NCI-H748 (cell line): ENCODE data around the gene CCDC97.
"Not testable (repeated sequence)": the region's sequence is repeated elsewhere in the genome, so short reads cannot be mapped to it uniquely, and the experiment has no call there.

Experiments
- DNase-seq: peaks from one replicate; lab custom pipeline; 2025; ENCODE audit not compliant: unreplicated experiment; lab: John Stamatoyannopoulos, UW

Gene CCDC97

DNA sequence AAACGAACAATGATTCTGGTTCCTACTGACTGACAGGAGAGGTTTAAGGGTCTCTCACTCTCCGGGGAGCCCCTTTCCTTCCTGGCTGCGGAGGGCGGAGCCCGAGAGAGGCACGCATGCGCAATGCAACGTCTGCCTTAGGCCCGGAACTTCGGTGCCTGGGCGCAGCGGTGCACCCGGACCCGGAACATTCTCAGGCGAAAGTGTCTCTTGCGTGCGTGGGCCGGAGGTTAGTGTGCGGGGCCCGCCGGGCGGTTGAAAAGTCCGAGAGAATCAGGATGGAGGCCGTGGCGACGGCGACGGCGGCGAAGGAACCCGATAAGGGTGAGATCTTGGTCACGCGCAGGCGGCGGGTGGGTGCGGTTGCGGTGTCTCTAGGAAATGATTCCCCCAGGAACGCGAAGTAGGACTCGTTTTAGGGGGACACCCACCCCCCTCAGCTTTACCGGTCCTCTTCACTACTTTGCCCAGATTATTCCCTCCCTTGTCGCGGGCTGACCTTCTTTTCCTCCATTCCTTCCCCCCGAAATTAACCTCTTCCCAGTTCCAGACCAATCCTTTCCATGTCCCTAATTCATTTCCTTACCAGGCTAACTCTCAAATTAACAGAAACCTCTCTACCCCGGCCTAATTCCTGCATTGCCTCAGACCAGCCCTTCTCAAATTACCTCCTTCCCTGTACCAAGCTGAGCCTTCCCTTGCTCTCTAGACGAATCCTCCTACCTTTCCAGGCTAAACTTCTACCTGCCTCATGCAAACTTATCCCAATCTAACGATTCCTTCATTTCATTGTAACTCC lies at the start of gene CCDC97:
Gene CCDC97, plus strand, starts transcription at position 140 of the 799 bp plus-strand sequence. Its CDS starts 139 bp downstream, at position 279.
- peak; percentile 92 for DNase-seq

DNA sequence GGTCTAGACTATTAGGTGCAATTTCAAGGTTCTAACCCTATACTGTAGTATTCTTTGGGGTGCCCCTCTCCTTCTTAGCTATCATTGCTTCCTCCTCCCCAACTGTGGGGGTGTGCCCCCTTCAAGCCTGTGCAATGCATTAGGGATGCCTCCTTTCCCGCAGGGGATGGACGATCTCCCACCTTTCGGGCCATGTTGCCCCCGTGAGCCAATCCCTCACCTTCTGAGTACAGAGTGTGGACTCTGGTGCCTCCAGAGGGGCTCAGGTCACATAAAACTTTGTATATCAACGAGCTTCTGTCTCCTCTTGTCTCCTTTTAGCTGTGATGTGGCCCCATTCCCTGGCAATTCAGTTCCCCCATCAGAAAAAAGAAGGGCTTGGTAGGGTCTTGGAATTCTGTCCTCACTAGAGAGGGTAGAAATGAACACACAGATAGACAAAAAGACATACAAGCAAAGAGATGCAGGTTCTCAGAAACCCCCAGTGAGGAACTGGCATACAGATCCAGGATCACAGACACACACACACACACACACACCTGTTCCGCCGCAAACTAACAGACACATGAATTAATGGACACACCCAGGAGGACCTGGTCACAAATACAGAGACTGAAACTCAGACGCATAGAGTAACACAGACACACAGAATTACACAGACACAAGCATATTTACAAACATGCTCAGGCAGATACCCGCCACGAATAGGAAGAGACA lies 48.3 kb upstream of the CCDC97 start:
- no peak for DNase-seq

DNA sequence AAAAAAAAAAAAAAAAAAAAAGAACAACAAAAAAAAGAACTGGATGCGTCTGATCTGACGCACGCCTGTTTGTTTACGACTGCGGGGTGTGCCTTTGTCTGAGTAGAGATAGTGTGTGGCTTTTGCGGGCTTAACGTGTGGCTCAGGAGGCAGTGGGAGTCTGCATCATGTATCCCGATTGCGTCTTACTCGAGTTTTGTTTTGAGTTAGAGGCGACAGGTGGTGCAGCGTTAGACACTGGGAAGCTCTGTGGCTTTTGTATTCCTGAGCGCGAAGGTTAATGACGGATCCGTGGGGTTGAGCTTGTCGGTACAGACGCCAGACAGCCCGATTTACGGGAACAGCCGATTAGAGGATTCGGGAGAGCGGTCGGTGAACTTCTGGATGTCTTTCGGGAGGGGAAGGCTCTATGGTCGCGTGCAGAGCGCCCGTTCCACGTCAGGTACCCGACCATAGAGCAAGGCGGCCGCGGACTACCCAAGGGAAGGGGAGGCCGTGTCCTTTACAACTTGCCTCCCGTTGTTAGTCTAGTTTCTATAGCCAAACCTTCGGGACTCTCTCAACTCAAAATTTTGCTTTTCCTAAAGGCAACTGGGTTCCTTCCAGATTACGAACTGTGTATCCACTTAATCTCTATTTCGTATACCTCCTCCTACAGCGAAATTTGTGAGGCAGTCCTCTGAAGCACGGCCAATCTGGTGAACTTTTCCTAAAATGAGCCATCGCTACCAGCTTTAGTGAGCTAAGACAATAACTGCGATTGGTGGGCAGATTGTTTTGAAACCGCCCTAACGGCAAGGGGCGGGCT lies 46.7 kb upstream of the CCDC97 start:
- DNase-seq, result peak; percentile 92

DNA sequence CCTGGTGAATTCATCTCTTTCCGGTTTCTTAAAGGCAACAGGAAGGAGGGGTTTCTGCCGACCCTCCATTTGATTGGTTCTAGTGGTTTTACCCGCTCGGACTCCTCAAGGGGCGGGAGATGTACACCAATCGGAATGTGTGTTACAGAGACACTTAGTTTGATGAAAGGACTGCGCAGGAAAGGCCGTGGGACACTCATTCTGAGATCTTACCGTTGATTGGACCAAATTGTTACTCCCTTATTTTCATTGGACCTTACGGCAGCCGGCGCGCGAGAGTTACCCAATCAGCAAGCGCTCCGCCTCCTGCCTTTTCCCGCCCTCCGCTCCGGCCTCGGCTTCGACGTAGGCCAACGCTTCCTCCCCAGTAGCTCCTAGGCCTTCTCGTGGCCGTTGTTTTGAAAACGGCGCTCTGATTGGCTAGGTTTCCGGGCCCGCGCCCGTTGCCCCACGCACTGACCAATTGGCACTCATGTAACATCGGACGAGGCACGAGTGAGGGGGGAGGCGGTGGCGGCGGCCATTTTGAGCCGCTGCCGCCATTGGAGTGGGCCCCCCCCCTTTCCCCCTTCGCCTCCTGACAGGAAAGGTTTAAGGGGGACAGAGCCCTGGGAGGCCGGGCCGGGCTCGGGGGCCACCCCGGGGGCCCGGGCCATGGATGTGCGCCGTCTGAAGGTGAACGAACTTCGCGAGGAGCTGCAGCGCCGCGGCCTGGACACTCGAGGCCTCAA lies 46.0 kb upstream of the CCDC97 start, which contains the start of gene HNRNPUL1:
Gene HNRNPUL1, plus strand, starts transcription at position 523 of the 731 bp plus-strand sequence. Its CDS starts 132 bp downstream, at position 655.
- DNase-seq, result peak; percentile 100

DNA sequence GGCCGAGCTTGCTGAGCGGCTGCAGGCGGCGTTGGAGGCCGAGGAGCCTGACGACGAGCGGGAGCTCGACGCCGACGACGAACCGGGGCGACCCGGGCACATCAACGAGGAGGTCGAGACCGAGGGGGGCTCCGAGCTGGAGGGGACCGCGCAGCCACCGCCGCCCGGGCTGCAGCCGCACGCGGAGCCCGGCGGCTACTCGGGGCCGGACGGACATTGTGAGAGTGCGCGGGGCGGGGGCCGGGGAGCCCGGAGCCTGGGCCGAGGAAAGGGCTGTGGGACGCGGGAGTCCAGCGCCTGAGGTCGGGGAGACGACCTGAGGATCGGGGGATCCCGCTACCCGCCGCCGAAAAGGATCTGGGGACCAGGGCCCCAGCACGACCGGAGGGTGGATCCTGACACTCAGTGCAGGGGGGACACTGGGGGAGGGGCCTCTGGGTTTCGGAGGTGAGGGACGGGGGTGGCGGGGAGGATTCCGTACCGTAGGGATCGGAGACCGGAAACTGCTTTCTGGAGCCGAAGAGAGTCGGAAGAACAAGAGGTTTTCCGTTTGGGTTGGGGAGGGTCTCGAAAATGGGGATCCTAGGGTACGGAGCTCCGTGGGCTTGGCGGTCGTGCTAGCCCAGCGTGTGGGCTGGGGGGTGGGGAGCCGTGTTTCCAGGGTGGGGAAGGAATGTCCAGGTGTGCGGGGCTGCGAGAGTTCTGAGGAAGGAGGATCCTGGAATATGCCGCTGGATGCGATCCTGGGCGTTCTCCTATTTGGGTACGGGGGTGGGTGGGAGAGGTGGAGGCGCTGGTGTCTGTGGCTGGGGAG lies 45.2 kb upstream of the CCDC97 start:
- peak; percentile 64 for DNase-seq

DNA sequence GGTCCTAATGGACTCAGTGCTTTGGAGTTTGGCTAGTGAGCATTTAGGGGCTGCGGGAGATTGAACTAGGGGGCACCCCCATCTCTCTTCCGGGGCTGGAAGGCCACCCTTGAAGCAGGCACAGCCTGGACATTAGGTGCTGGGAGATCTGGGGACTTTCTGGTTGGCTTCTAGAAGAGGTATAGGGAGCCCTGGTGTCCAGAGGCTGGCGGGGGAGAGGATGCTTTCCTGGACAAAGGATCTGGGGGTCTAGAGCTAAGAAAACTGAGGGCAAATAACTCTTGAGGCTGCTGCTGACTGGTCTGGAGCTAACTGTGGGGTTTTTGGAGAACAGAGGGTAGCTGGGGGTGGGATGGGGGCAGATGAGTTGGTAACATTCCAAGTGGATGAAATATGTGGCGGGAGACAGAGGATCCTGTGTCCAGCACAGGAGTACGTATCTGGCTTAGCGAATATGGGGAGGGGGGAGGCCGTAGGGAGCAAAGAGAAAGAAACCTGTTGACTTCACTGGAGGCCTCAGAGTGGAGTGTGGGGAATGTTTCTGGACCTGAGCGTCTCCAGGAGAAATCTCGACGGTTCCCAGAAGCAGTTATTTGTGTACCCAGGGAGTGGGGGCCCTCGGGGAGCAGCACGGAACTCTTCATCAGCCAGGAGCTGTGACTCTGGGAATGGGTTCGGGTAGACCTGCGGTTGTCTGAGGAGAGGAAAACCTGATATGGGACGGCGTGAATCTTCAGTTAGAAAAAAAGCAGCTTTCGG lies 44.4 kb upstream of the CCDC97 start:
- no peak for DNase-seq

DNA sequence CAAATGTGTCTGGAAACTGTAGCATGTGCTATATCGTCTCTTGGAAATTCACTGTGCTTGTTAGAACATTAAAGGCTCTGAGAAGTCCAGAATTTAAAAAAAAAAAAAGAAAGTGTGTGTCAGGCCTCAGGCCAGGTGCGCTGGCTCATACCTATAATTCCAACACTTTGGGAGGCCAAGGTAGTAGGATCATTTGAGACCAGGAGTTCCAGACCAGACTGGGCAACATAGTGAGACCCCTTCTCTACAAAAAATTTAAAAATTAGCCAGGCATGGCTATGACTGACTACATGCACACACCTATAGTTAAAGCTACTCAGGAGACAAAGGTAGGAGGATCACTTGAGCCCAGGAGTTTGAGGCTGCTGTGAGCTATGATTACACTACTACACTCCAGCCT lies 40.9 kb upstream of the CCDC97 start:
- no peak for DNase-seq

DNA sequence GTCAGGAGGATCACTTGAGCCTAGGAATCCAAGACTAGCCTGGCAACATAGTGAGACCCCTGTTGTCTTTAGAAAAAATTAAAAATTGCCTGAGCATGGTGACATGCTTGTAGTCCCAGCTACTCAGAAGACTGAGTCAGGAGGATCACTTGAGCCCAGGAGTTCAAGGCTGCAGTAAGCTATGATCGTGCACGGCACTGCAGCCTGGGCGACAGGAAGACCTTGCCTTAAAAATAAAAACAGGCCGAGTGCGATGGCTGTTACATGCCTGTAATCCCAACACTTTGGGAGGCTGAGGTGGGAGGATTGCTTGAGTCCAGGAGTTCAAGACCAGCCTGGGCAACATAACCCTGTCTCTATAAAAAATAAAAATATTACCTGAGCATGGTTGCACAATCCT lies 40.4 kb upstream of the CCDC97 start:
- no peak for DNase-seq

DNA sequence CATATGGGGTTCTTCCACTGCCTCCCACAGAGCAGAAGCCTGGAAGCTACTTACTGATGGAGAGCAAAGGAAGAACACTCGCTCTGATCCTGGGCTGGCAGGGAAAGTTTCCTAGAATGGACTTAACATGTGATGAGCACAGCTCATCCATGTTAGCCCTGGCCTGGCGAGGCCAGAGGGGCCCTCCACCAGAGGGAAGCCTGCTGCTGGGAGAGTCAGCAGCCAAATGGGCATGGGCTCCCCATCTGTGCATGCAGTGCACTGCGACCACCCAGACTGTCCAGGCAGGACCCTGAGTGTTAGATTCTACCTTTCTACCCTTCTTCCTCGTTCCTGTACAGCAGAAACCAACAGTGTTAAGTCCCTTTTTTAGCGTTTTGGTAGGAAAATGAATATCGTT lies 36.9 kb upstream of the CCDC97 start:
- DNase-seq, result no peak

DNA sequence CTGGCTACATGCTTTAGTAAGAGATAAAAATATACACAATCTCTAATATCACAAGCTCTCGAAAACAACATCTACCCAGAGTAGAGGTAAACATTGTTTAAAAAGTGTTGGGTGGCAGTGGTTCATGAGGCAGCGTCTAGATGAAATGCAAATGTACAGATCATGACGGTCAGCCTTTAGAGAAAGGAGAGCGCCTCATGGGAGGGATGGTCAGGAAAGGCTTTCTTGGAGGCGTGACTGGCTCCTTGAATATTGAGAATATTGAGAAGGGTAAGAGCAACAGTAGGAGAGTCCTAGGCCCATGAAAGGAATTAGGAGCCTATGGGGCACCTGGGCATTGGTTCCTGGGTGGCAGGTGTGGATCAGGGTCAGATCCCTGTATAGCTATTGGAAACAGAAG lies 35.2 kb upstream of the CCDC97 start:
- DNase-seq, result no peak

DNA sequence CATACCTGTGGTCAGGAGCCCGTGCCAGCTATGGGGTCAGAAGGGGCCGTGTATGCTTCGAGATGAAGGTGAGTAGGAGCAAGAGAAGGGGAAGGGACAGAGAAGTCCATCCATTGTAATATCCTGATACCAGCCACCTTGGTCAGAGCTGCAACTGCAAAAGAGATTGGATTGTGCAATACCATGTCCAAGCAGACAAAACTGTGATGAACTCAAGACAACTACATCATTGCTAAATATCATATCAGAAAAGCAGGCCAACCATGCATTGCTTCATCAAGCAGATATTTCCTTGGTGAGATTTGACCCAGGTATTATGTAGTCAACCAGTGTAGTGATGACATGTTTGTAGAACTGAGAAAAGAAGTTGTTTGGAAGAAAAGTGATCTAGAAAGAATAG lies 33.7 kb upstream of the CCDC97 start:
- DNase-seq, result no peak

DNA sequence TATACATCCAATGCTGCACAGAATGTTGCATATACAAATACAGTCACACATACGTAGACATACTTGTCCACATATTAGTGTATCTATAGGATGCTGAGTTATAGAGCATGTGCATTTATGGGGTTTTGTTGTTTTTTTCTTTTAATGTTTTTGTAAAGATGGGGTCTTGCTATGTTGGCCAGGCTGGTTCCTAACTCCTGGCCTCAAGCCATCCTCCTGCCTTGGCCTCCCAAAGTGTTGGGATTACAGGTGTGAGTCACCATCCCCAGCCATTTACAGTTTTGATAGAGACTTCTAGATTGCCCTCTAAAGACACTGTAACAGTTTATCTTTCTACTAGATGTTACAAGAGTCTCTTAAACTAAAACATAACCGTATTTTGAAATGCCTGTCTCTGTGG lies 31.5 kb upstream of the CCDC97 start:
- DNase-seq, result no peak

DNA sequence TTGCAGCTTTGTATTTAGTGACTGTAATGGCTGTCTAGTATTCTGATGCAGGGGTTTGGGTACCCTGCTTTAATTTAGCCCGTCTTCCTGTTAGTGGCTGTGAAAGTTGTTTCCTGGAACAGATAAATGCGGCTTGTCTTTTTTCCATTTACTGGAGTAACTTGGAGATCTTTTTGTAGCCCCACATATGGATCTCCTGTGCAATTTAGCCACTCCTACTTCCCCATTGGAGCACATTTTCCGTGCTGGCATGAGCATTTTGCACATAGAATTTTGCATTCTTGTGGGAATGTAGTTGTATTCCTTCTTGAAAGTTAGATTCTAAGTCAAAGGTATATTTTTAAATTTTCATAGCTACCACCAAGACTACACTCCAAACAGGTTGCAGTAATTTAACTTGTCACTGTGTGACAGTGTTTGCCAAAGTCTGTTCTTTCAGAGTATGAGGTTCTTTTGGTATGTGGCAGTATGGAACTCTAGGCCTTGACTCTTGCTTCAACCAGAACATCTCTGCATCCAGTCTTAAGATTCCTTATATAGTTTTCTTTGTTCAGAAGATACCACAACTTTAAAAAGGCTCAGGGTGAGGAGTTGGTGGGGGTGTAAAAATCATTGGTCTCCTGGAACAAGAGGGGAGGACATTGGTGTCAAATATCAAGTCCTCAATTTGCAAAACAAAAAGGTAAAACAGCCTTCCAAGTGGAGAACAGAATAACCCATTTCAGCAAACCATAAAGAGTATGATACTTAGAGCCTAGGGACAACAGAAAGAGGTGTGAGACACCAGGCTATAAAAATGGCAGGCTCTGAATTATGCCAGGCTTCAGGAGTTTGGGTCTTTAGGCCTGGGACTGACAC lies 21.1 kb upstream of the CCDC97 start:
- DNase-seq, result no peak

DNA sequence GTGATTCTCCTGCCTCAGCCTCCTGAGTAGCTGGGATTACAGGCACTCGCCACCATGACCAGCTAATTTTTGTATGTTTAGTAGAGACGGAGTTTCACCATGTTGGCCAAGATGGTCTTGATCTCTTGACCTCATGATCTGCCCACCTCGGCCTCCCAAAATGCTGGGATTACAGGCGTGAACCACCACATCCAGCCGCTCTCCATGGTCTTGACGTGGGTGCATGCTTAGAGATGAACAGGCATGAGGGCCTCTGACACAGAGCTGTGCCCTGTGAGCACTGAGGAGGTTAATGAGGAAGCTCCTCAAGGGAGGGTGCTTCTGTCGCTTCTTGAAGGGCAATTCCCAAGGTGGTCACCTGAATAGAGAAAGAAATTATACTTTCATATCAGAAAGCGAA lies 20.2 kb upstream of the CCDC97 start:
- DNase-seq, result not testable (repeated sequence)

DNA sequence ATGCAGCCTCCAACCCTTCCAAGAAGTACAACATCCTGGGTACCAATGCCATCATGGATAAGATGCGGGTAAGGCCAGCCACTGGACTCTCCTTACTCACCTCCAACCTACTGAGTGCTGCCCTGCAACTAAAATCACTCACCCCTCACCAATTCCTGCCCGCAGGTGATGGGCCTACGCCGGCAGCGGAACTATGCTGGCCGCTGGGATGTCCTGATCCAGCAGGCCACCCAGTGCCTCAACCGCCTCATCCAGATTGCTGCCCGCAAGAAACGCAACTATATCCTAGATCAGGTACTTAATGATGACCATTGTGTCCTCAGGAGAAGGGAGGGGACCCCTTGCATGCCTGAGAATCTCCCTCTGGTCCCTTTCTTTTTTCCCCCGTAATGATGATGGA lies 15.6 kb upstream of the CCDC97 start:
- no peak for DNase-seq

DNA sequence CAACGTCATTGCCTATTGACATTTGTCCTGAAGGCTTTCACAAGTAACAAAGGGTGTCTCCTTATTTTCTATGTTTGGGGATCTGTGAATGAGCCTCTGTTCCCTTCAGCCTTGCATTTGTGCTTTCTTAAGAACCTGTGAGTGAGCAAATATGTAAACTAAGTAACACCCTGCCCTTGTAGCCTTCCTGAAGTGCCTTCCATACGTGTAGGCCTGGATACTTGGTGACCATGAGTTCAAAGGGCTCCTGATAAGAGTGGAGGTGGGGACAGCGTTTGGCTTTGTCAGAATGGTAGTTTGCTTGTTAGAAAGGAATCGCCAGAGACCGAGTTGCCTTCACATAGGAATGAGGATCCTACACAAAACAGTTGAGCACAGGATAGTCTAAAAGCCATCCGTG lies 14.5 kb upstream of the CCDC97 start:
- no peak for DNase-seq

DNA sequence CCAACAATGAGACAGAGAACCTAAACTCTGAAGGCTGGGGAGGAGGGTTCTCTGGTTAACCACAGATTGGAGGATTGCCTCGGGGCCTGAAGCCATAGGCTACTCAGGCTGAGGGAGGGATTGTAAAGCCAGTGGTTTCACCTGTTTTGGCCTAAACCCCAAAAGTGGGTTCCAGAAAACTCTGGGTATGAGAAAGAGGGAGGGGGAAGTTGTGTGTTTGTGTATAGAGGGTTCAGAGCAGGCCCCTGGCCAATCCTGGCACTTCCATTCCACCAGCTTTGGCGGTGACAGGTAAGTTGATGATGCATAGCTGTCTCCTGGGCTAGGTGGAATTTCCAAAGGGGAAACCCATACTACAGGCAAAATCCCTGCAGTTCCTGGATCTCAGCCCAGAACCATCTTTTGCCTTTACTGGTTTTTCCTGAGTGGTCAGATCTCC lies 13.5 kb upstream of the CCDC97 start:
- DNase-seq, result no peak

DNA sequence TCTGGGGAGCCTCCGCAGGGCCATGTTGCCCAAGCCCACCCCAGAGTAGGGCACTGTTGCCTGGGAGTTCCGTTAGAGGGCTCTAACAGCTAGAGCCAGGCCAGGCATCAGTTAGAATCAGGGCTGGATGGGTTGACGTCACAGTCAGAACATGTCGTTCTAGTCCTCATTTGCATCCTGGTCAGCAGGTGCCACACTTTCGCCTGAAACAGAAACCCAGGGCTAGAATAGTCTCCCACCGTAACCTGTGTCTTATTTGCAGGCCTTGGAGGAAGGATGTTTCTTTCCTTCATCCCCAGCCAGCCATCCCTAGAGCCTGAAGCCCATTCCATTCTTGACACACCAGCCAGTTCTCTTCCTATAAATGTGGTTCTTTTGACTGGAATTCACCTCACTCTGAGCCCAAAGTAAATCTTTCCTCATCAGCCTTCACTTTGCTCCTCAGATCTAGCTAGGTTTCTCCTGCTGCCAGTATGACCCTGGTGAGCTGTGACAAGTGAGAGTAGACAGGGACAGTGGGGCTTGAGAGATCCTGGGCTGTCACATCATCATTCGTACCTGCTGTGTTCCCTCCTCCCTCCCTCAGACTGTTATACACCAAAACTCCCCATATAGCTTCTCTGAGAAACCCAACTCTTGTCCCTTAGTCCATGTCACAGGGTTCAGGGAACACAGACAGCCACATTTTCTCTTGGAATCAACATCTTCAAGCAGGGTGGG lies 12.2 kb upstream of the CCDC97 start:
- no peak for DNase-seq
